ENCODE results near the gene PARD3B. TPM values are rescaled to one million over a fixed set of nuclear protein-coding genes. Genes with fewer than 3 reads are reported as not detected.

The PARD3B gene
- total and polyA plus RNA-seq, 2 of the 4 experiments (the other 2 are of a cell fraction): 3.3 to 15.6 TPM

- peak overlapping the region; percentile 17; the same call in 1 of the 2 replicates for H3K27ac ChIP-seq (ENCODE audit: insufficient read depth, low read length)
- no peak overlapping the region for H2BK120ac ChIP-seq (ENCODE audit: low read depth, low read length)
- no TSS peak for BruUV-seq (replicated peaks)
- H2AK5ac ChIP-seq (ENCODE audit: low read depth, low read length): no peak overlapping the region
- H2BK5ac ChIP-seq (ENCODE audit: low read depth, low read length, poor library complexity, severe bottlenecking): no peak overlapping the region
- H4K91ac ChIP-seq (ENCODE audit: insufficient read depth, low read depth, low read length): no peak overlapping the region
- no peak overlapping the region for H2AK9ac ChIP-seq (replicated peaks; ENCODE audit: low read depth, low read length, poor library complexity)
- no CpG with 5 or more reads among the region's 2 CpGs for WGBS, 2 experiments (ENCODE audit: extremely low coverage in 2 of 2, insufficient read length in 1 of 2)
- no peaks in the 10 kb centered on the region for H3K9me1 ChIP-seq (ENCODE audit: insufficient read depth, low read length)
- H3K27me3 ChIP-seq (ENCODE audit: control insufficient read depth, insufficient read depth, low read length): no peaks in the 10 kb centered on the region
- H3K23ac ChIP-seq (ENCODE audit: low read depth, low read length): no peak overlapping the region
- CTCF ChIA-PET: no interaction called here
- DNase-seq (peak; percentile 84), ATAC-seq (ENCODE audit: low read depth) (no peak)
- no peak overlapping the region for H3K4ac ChIP-seq (ENCODE audit: low read depth, low read length)
- H3K9ac ChIP-seq (ENCODE audit: low read depth, low read length): no peak overlapping the region
- no peak overlapping the region for H2AFZ ChIP-seq (replicated peaks; ENCODE audit: low read length, poor library complexity)
- in situ Hi-C loops (cut with MboI; ENCODE audit: low sequenced_read_pairs) (loop anchor here (10.0 kb wide), 1 partner anchor 261 kb away; no protein-coding TSS in a partner anchor), intact Hi-C loops (cut with micrococcal nuclease) (no loop called here), dilution Hi-C loops (cut with HindIII; ENCODE audit: low sequenced_read_pairs, unreplicated experiment) (no loop called here)
- no peak overlapping the region for H4K5ac ChIP-seq (ENCODE audit: low read depth, low read length)
- no peak overlapping the region for H3K4me2 ChIP-seq (ENCODE audit: low read depth, low read length)
- no peak overlapping the region for H2BK15ac ChIP-seq (ENCODE audit: low read depth, low read length)
- no peaks in the 10 kb centered on the region; the same call in 1 of the 2 replicates for H4K20me1 ChIP-seq (ENCODE audit: insufficient read depth, low read length)
- H3K18ac ChIP-seq (ENCODE audit: low read depth, low read length): peak overlapping the region; percentile 15; the same call in 1 of the 2 replicates
- no peak overlapping the region for H4K8ac ChIP-seq (ENCODE audit: low read depth in 2 of 2, low read length in 2 of 2)
- H3K4me3 ChIP-seq (ENCODE audit: insufficient read depth, low read depth, low read length): no peak overlapping the region
- no peaks in the 10 kb centered on the region for H3K79me1 ChIP-seq (ENCODE audit: low read depth in 1 of 2, low read length in 2 of 2)
- no peaks in the 10 kb centered on the region for H3K9me3 ChIP-seq (ENCODE audit: control insufficient read depth, insufficient read depth, low read length)
- H3K14ac ChIP-seq (replicated peaks; ENCODE audit: low read depth, low read length): 0 out of 2 replicates have a peak overlapping the region, but pooled peaks have one; percentile 26
- POLR2A ChIA-PET (ENCODE audit: unreplicated experiment): no interaction called here
- TF ChIP-seq FOS (IDR thresholded peaks at IDR 0.05; ENCODE audit: low read depth, low read length): peak; percentile 86; the same call in 1 of the 2 replicates
- TF ChIP-seq USF2 (IDR thresholded peaks at IDR 0.05; ENCODE audit: low read depth, low read length): no peak
- no peak for TF ChIP-seq POLR2A (IDR thresholded peaks at IDR 0.05; ENCODE audit: low read depth, low read length)
- TF ChIP-seq, protein P1, sequence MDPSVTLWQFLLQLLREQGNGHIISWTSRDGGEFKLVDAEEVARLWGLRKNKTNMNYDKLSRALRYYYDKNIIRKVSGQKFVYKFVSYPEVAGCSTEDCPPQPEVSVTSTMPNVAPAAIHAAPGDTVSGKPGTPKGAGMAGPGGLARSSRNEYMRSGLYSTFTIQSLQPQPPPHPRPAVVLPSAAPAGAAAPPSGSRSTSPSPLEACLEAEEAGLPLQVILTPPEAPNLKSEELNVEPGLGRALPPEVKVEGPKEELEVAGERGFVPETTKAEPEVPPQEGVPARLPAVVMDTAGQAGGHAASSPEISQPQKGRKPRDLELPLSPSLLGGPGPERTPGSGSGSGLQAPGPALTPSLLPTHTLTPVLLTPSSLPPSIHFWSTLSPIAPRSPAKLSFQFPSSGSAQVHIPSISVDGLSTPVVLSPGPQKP (IDR thresholded peaks at IDR 0.05; ENCODE audit: borderline replicate concordance, low read depth, low read length): no peak
- TF ChIP-seq BHLHE40 (IDR thresholded peaks at IDR 0.05; ENCODE audit: low read depth, low read length): no peak
- no peaks in the 10 kb centered on the region for H3K36me3 ChIP-seq (ENCODE audit: control insufficient read depth, insufficient read depth, low read length)
- H2BK20ac ChIP-seq (ENCODE audit: low read depth, low read length): no peak overlapping the region
- peaks cover 6% of the 10 kb centered on the region for H3K4me1 ChIP-seq (ENCODE audit: control insufficient read depth, insufficient read depth, low read length)
- H3K56ac ChIP-seq (ENCODE audit: extremely low read depth, insufficient read depth, low read length): no peak overlapping the region
Measured at GRCh38 chr2:205403244-205403825, 858.1 kb downstream of the PARD3B start.
